Activated naive CD8-positive, alpha-beta T cell (primary cell): ENCODE measurements around the gene FHL3.
"Not testable (repeated sequence)": the region's sequence is repeated elsewhere in the genome, so short reads cannot be mapped to it uniquely, and the experiment has no call there.

Source experiments
- H3K27ac Mint-ChIP-seq: one replicate; pipeline ENCODE4 v1.8.0; 2021; ENCODE audit warnings: mixed read lengths
- H3K27me3 Mint-ChIP-seq: one replicate; pipeline ENCODE4 v1.8.0; 2021; ENCODE audit warnings: mixed read lengths
- H3K36me3 Mint-ChIP-seq: one replicate; pipeline ENCODE4 v1.8.0; 2021; ENCODE audit warnings: mixed read lengths
- H3K4me1 Mint-ChIP-seq: one replicate; pipeline ENCODE4 v1.8.0; 2021; ENCODE audit warnings: low read depth, mixed read lengths
- H3K4me3 Mint-ChIP-seq: one replicate; pipeline ENCODE4 v1.8.0; 2021; ENCODE audit warnings: mild to moderate bottlenecking, mixed read lengths
- H3K9me3 Mint-ChIP-seq: one replicate; pipeline ENCODE4 v1.8.0; 2021; ENCODE audit warnings: low read depth, mixed read lengths

The FHL3 gene

GRCh38 chr1:37994886-37995566 lies 10.3 kb downstream of the FHL3 start:
- H3K27me3 Mint-ChIP-seq, result no peaks in the 10 kb centered on the region
- peak overlapping the region; percentile 82 for H3K27ac Mint-ChIP-seq
- H3K4me3 Mint-ChIP-seq, result peak overlapping the region; percentile 51
- H3K9me3 Mint-ChIP-seq, result no peaks in the 10 kb centered on the region
- peaks cover 12% of the 10 kb centered on the region for H3K36me3 Mint-ChIP-seq
- H3K4me1 Mint-ChIP-seq, result peaks cover 39% of the 10 kb centered on the region

DNA sequence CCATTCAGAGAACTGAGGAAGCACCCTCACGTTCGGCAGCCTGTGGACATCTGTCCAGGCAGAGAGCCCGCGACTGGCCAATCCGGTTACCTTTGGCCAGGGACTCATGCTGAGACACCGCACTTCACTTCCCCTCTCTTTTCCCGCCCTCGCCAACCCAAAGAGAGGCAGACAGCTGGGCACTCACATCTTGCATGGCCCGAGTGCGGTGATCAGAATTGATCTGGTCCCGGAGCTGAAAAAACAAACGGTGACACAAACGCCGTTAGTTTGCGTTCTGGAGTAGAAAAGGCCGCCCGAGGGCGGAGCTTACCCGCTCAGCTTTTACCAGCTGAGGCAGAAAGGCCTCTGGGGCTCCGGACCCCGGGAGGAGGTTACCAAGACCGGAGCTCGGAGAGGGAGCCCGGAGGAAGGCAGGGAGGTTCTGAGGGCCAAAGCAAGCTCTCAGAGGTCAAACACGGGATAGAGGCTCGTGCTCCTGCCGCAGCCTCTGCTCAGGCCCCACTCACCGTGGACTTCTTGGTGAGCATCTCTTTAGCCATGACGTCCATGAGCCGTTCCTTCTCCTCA lies 15.9 kb downstream of the FHL3 start:
- no peaks in the 10 kb centered on the region for H3K27me3 Mint-ChIP-seq
- no peaks in the 10 kb centered on the region for H3K9me3 Mint-ChIP-seq
- peak overlapping the region; percentile 99 for H3K4me3 Mint-ChIP-seq
- peaks cover 4% of the 10 kb centered on the region for H3K36me3 Mint-ChIP-seq
- H3K4me1 Mint-ChIP-seq, result peaks cover 25% of the 10 kb centered on the region
- peak overlapping the region; percentile 97 for H3K27ac Mint-ChIP-seq

- H3K27ac Mint-ChIP-seq, result peak overlapping the region; percentile 16
- no peaks in the 10 kb centered on the region for H3K9me3 Mint-ChIP-seq
- peak overlapping the region; percentile 99 for H3K4me3 Mint-ChIP-seq
- H3K4me1 Mint-ChIP-seq, result peaks cover 22% of the 10 kb centered on the region
- peaks cover 3% of the 10 kb centered on the region for H3K36me3 Mint-ChIP-seq
- H3K27me3 Mint-ChIP-seq, result no peaks in the 10 kb centered on the region
Observed at GRCh38 chr1:37987679-37988078, 17.6 kb downstream of the FHL3 start.

GRCh38 chr1:37983546-37983945 lies 21.8 kb downstream of the FHL3 start:
- H3K27me3 Mint-ChIP-seq, result no peaks in the 10 kb centered on the region
- H3K27ac Mint-ChIP-seq, result no peak overlapping the region
- H3K9me3 Mint-ChIP-seq, result no peaks in the 10 kb centered on the region
- H3K36me3 Mint-ChIP-seq, result peaks cover 6% of the 10 kb centered on the region
- H3K4me3 Mint-ChIP-seq, result no peak overlapping the region
- H3K4me1 Mint-ChIP-seq, result peaks cover 13% of the 10 kb centered on the region

DNA sequence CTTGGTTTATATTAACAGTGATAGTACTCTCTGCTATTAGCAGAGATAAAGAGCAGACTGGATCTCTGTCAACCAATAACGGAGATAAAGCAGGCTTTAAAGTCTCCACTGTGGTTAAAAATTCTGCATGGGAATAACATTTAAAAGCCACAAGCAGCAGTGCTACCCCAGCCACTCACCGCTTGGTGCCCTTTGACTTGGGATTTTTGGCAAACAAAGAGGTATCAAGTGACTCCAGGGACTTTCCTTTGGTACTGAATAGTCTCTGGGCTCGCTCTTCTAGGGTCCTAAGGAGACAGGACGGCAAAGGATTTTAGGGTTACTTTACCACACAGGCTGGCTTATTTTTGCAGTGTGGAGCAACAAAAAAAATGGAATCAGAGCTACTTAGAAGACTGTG lies 26.8 kb downstream of the FHL3 start:
- H3K36me3 Mint-ChIP-seq, result peaks cover 17% of the 10 kb centered on the region
- H3K27ac Mint-ChIP-seq, result no peak overlapping the region
- peaks cover 2% of the 10 kb centered on the region for H3K4me1 Mint-ChIP-seq
- H3K9me3 Mint-ChIP-seq, result no peaks in the 10 kb centered on the region
- H3K4me3 Mint-ChIP-seq, result no peak overlapping the region
- H3K27me3 Mint-ChIP-seq, result no peaks in the 10 kb centered on the region

DNA sequence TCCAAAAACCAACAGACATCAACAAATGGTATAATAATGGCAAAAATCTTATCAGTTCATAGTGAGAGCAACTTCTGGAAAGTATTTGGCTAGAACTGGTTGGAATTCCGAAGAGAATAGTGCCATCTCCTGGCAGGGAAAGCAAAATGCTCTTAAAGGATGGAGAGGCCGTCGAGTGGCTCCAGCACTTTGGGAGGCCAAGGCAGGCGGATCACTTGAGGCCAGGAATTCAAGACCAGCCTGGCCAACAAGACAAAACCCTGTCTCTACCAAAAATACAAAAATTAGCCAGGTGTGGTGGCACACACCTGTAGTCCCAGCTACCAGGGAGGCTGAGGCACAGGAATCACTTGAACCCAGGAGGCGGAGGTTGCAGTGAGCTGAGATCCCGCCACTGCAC lies 30.2 kb downstream of the FHL3 start:
- Mint-ChIP-seq H3K36me3 (peaks cover 15% of the 10 kb centered on the region), H3K4me1 (peaks cover 23% of the 10 kb centered on the region)
- not testable (repeated sequence) for H3K9me3 Mint-ChIP-seq, H3K4me3 Mint-ChIP-seq, H3K27me3 Mint-ChIP-seq, H3K27ac Mint-ChIP-seq

- Mint-ChIP-seq H3K36me3 (peaks cover 15% of the 10 kb centered on the region), H3K9me3 (no peaks in the 10 kb centered on the region), H3K27ac (no peak overlapping the region), H3K27me3 (no peaks in the 10 kb centered on the region), H3K4me1 (peaks cover 23% of the 10 kb centered on the region), H3K4me3 (no peak overlapping the region)
Observed at GRCh38 chr1:37974567-37974966, 30.7 kb downstream of the FHL3 start.

GRCh38 chr1:37973684-37974083 lies 31.6 kb downstream of the FHL3 start:
- H3K27ac Mint-ChIP-seq, H3K9me3 Mint-ChIP-seq: not testable (repeated sequence)

DNA sequence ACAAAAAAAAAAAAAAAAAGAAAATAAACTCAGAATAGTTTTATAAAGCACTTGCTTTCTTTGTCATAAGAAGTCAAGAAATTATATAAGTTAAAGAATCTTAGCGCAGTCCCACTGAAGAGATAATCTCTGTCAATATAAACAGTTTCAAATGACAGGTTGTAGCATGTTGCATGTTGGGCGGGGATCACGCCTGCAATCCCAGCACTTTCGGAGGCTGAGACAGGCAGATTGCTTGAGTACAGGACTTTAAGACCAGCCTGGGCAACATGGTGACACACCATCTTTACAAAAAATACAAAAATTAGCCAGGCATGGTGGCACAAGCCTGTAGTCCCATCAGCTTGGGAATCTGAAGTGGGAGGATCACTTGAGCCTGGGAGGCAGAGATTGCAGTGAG lies 40.0 kb downstream of the FHL3 start:
- Mint-ChIP-seq H3K27me3 (no peaks in the 10 kb centered on the region), H3K4me1 (peaks cover 2% of the 10 kb centered on the region), H3K4me3 (no peak overlapping the region), H3K36me3 (peaks cover 4% of the 10 kb centered on the region), H3K9me3 (no peaks in the 10 kb centered on the region), H3K27ac (peak overlapping the region; percentile 34)

More at GRCh38 chr1:37973684-37974083, 31.6 kb downstream of the FHL3 start:
- H3K36me3 Mint-ChIP-seq, result peaks cover 15% of the 10 kb centered on the region
- peaks cover 25% of the 10 kb centered on the region for H3K4me1 Mint-ChIP-seq
- not testable (repeated sequence) for H3K4me3 Mint-ChIP-seq, H3K27me3 Mint-ChIP-seq

- not testable (repeated sequence) for H3K36me3 Mint-ChIP-seq, H3K4me3 Mint-ChIP-seq, H3K4me1 Mint-ChIP-seq, H3K27me3 Mint-ChIP-seq, H3K9me3 Mint-ChIP-seq, H3K27ac Mint-ChIP-seq
Observed at GRCh38 chr1:37964106-37964505, 41.2 kb downstream of the FHL3 start.

DNA sequence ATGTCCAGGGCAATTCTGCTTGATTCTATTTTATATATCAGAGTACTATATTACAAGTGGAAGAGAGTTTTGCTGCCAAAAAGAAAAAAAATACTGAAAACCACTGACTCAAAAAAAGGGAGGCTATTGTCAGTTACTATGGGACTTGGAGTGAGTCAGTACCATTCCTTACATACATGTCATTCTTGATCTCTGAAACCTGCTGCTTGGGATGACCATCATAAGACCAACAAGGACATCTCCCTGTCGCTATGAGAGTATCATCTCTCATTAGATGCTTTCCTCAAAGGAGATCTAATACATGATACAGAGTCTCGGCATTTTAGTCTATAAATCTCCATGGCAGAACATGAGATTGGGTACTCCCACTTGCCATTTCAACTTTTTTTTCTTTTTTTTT lies 46.6 kb downstream of the FHL3 start:
- H3K27me3 Mint-ChIP-seq, result no peaks in the 10 kb centered on the region
- H3K4me1 Mint-ChIP-seq, result no peaks in the 10 kb centered on the region
- peaks cover 9% of the 10 kb centered on the region for H3K36me3 Mint-ChIP-seq
- H3K27ac Mint-ChIP-seq, result no peak overlapping the region
- H3K9me3 Mint-ChIP-seq, result no peaks in the 10 kb centered on the region
- no peak overlapping the region for H3K4me3 Mint-ChIP-seq

GRCh38 chr1:37955685-37956084 lies 49.6 kb downstream of the FHL3 start:
- H3K4me3 Mint-ChIP-seq, result no peak overlapping the region
- no peaks in the 10 kb centered on the region for H3K27me3 Mint-ChIP-seq
- no peak overlapping the region for H3K27ac Mint-ChIP-seq

GRCh38 chr1:37954316-37954971 lies 50.9 kb downstream of the FHL3 start:
- Mint-ChIP-seq H3K4me3 (no peak overlapping the region), H3K36me3 (peaks cover 3% of the 10 kb centered on the region), H3K9me3 (no peaks in the 10 kb centered on the region), H3K27ac (no peak overlapping the region), H3K27me3 (no peaks in the 10 kb centered on the region), H3K4me1 (no peaks in the 10 kb centered on the region)

More at GRCh38 chr1:37955685-37956084, 49.6 kb downstream of the FHL3 start:
- no peaks in the 10 kb centered on the region for H3K4me1 Mint-ChIP-seq
- peaks cover 7% of the 10 kb centered on the region for H3K36me3 Mint-ChIP-seq
- H3K9me3 Mint-ChIP-seq, result no peaks in the 10 kb centered on the region

GRCh38 chr1:37952738-37953137 lies 52.6 kb downstream of the FHL3 start:
- H3K27ac Mint-ChIP-seq, result no peak overlapping the region
- no peaks in the 10 kb centered on the region for H3K9me3 Mint-ChIP-seq
- no peaks in the 10 kb centered on the region for H3K4me1 Mint-ChIP-seq
- no peak overlapping the region for H3K4me3 Mint-ChIP-seq
- no peaks in the 10 kb centered on the region for H3K27me3 Mint-ChIP-seq
- H3K36me3 Mint-ChIP-seq, result peaks cover 3% of the 10 kb centered on the region

DNA sequence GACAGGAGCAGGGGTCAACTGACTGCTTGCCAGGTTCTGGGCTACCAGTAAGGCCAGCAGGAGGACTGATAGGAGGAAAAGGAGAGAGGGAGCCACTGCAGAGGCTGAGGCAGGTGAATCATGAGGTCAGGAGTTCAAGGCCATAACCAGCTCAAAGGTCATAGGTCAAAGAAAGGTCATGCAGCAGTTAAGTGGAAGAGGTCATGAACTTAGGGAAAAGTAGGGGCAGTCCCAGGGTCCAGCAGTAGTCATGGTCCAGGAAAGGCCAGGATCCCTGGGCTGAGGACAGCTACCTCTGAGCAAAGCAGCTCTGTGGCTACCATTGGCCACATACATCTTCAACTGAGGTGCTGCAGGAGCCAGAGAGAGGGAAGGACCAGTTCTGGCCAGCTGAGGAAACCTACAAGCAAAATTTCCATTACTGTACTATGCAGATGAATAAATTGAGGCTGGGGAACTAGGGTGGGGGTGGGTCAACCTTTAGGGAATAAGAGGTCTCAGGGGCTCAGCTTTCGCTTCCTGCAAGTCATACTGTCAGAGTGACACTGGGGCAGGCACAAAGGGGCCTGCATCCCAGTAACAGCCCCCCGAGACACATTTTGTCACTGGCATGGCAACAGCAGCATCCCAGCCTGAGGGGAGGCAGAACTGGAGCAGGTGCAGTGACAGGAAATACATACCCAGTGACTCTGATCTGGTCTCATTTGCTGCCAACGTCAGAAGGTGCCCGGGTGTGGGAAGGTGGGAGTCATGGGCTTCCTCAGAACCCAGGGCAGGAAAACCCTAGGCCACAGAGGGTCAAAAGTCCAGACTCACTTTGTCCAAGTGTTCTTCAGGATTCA lies 53.3 kb downstream of the FHL3 start:
- Mint-ChIP-seq H3K36me3 (peaks cover 3% of the 10 kb centered on the region), H3K4me1 (peaks cover 6% of the 10 kb centered on the region), H3K9me3 (no peaks in the 10 kb centered on the region), H3K4me3 (no peak overlapping the region), H3K27ac (no peak overlapping the region), H3K27me3 (no peaks in the 10 kb centered on the region)
